Measurements from ENCODE around the gene VWA2. TPM values are rescaled to one million over a fixed set of nuclear protein-coding genes. Genes with fewer than 3 reads are reported as not detected.

The VWA2 gene
- total and polyA plus RNA-seq, 2 of the 4 experiments (the other 2 are of a cell fraction) = not detected

GRCh38 chr10:114257498-114257897, 18.4 kb downstream of the VWA2 start:
- dilution Hi-C loops (cut with HindIII; ENCODE audit: low sequenced_read_pairs, unreplicated experiment) = no loop called here
- no peak overlapping the region for H3K27ac ChIP-seq (ENCODE audit: insufficient read depth, low read length)
- ATAC-seq (ENCODE audit: low read depth) (no peak), DNase-seq (no peak)
- H3K79me1 ChIP-seq (ENCODE audit: low read depth in 1 of 2, low read length in 2 of 2) = no peaks in the 10 kb centered on the region
- H2BK15ac ChIP-seq (ENCODE audit: low read depth, low read length) = no peak overlapping the region
- H3K23ac ChIP-seq (ENCODE audit: low read depth, low read length) = no peak overlapping the region
- no TSS peak for BruUV-seq (replicated peaks)
- H3K9ac ChIP-seq (ENCODE audit: low read depth, low read length) = no peak overlapping the region
- H4K91ac ChIP-seq (ENCODE audit: insufficient read depth, low read depth, low read length) = no peak overlapping the region
- H3K14ac ChIP-seq (replicated peaks; ENCODE audit: low read depth, low read length) = no peak overlapping the region
- TF ChIP-seq MAFK (IDR thresholded peaks at IDR 0.05; ENCODE audit: low read depth, low read length) (no peak), ELK1 (IDR thresholded peaks at IDR 0.05; ENCODE audit: borderline replicate concordance, low read depth, low read length) (no peak), SMC3 (IDR thresholded peaks at IDR 0.05; ENCODE audit: low read depth, low read length) (no peak), POLR2A (IDR thresholded peaks at IDR 0.05; ENCODE audit: low read depth, low read length) (no peak), RAD21 (IDR thresholded peaks at IDR 0.05; ENCODE audit: low read length) (no peak), RFX5 (IDR thresholded peaks at IDR 0.05; ENCODE audit: low read depth, low read length) (no peak), CTCF (conservative IDR thresholded peaks at IDR 0.05; ENCODE audit: low read depth, low read length) (no peak), NFE2L2 (IDR thresholded peaks at IDR 0.05; ENCODE audit: low read depth, low read length) (no peak), FOS (IDR thresholded peaks at IDR 0.05; ENCODE audit: low read depth, low read length) (no peak), MXI1 (IDR thresholded peaks at IDR 0.05; ENCODE audit: borderline replicate concordance, low read depth, low read length) (no peak), RCOR1 (IDR thresholded peaks at IDR 0.05; ENCODE audit: insufficient replicate concordance, low read length) (no peak), BHLHE40 (IDR thresholded peaks at IDR 0.05; ENCODE audit: low read depth, low read length) (no peak), USF2 (IDR thresholded peaks at IDR 0.05; ENCODE audit: low read depth, low read length) (no peak), CHD1 (IDR thresholded peaks at IDR 0.05; ENCODE audit: low read depth, low read length) (no peak), MAZ (IDR thresholded peaks at IDR 0.05; ENCODE audit: borderline replicate concordance, low read depth, low read length) (no peak), CEBPB (IDR thresholded peaks at IDR 0.05; ENCODE audit: low read depth, low read length) (no peak)
- intact Hi-C loops (cut with micrococcal nuclease) = no loop called here
- no peak overlapping the region for H3K4me2 ChIP-seq (ENCODE audit: low read depth, low read length)
- H3K27me3 ChIP-seq (ENCODE audit: control insufficient read depth, insufficient read depth, low read length) = peaks cover 5% of the 10 kb centered on the region
- no peak overlapping the region for H3K4me3 ChIP-seq (ENCODE audit: insufficient read depth, low read depth, low read length)
- H3K4me1 ChIP-seq (ENCODE audit: control insufficient read depth, insufficient read depth, low read length) = no peaks in the 10 kb centered on the region
- H3K36me3 ChIP-seq (ENCODE audit: control insufficient read depth, insufficient read depth, low read length) = no peaks in the 10 kb centered on the region
- peak overlapping the region; percentile 20; the same call in 1 of the 2 replicates for H2BK20ac ChIP-seq (ENCODE audit: low read depth, low read length)
- H4K8ac ChIP-seq (ENCODE audit: low read depth in 2 of 2, low read length in 2 of 2) = no peak overlapping the region
- no peak overlapping the region for H3K18ac ChIP-seq (ENCODE audit: low read depth, low read length)
- no peak overlapping the region for H2AK9ac ChIP-seq (replicated peaks; ENCODE audit: low read depth, low read length, poor library complexity)
- H3K4ac ChIP-seq (ENCODE audit: low read depth, low read length) = peak overlapping the region; percentile 36; the same call in 1 of the 2 replicates
- H2BK120ac ChIP-seq (ENCODE audit: low read depth, low read length) = no peak overlapping the region
- WGBS, 2 experiments (ENCODE audit: extremely low coverage in 2 of 2, insufficient read length in 1 of 2) = no CpG with 5 or more reads among the region's 3 CpGs
- H3K9me3 ChIP-seq (ENCODE audit: control insufficient read depth, insufficient read depth, low read length) = no peaks in the 10 kb centered on the region
- ChIA-PET POLR2A (ENCODE audit: unreplicated experiment) (no interaction called here), CTCF (interaction anchor here (1.2 kb wide), 1 partner anchor 16 kb away, joined by 3 read pairs; no protein-coding TSS in a partner anchor)
- in situ Hi-C loops (cut with MboI; ENCODE audit: low sequenced_read_pairs) = no loop called here
- H4K5ac ChIP-seq (ENCODE audit: low read depth, low read length) = no peak overlapping the region
- no peaks in the 10 kb centered on the region for H3K9me1 ChIP-seq (ENCODE audit: insufficient read depth, low read length)
- no peak overlapping the region for H2AFZ ChIP-seq (replicated peaks; ENCODE audit: low read length, poor library complexity)
- H4K20me1 ChIP-seq (ENCODE audit: insufficient read depth, low read length) = no peaks in the 10 kb centered on the region
- no peak overlapping the region for H2BK5ac ChIP-seq (ENCODE audit: low read depth, low read length, poor library complexity, severe bottlenecking)
- no peak overlapping the region for H3K56ac ChIP-seq (ENCODE audit: extremely low read depth, insufficient read depth, low read length)
- no peak overlapping the region for H2AK5ac ChIP-seq (ENCODE audit: low read depth, low read length)
